Spleen (tissue), 7 donors: ENCODE measurements around the gene SI.

ENCODE experiments used
- CTCF ChIP-seq, 11 experiments: fragments of 200-600 bp in 7 of 11; fragments of 450-650 bp in 4 of 11; sonication (generic) in 4 of 11; IDR thresholded peaks in 8 of 11; conservative IDR thresholded peaks in 3 of 11; 1 replicate in 7 of 11; 2 replicates in 4 of 11; pipeline versions ENCODE4 v1.4.0 to v1.8.0; 2016 to 2021; ENCODE audit warnings: antibody characterized with exemption in 11 of 11, inconsistent platforms in 4 of 11, mild to moderate bottlenecking in 1 of 11
- POLR2A ChIP-seq, 3 donors: fragments of 450-650 bp; IDR thresholded peaks; one replicate each; pipeline ENCODE4 v1.5.1; 2017; ENCODE audit warnings: antibody characterized with exemption in 3 of 3, mild to moderate bottlenecking in 1 of 3
- POLR2AphosphoS5 ChIP-seq, 3 donors: sonication (generic); formaldehyde crosslinking; IDR thresholded peaks; one replicate each; pipeline ENCODE4 v1.5.1; 2017; ENCODE audit warnings: antibody characterized with exemption in 3 of 3
- donor health status: DM: no; HTN: no; CAD: no; lungs with moderate emphysema.
- donor health status: DM: no; HTN: no; CAD: no.
- donor health status: DM: no; HTN: no; CAD: no.

GRCh38 chr3:165078293-165078692, at the start of gene SI:
- no peak for TF ChIP-seq CTCF (IDR thresholded peaks at IDR 0.05 in 8 of 11, conservative IDR thresholded peaks at IDR 0.05 in 3 of 11)
- TF ChIP-seq POLR2A (IDR thresholded peaks at IDR 0.05) = no peak
- no peak for TF ChIP-seq POLR2AphosphoS5 (IDR thresholded peaks at IDR 0.05)
